ENCODE results near the gene ZCCHC7. TPM values are rescaled to one million over a fixed set of nuclear protein-coding genes. Genes with fewer than 3 reads are reported as not detected.

Gene ZCCHC7
- polyA plus RNA-seq, 3 donors: 8.7 to 12.9 (median 12.5) TPM

- Histone ChIP-seq H3K4me3 (replicated peaks in 1 of 3; ENCODE audit: low read depth in 2 of 3, low read length in 3 of 3) (no peak overlapping the region), H4K20me1 (ENCODE audit: insufficient read depth, low read length) (no peaks in the 10 kb centered on the region), H3K36me3 (replicated peaks in 1 of 2; ENCODE audit: control insufficient read depth in 1 of 2, insufficient read depth in 2 of 2, low read length in 2 of 2) (no peaks in the 10 kb centered on the region), H3K4me1 (ENCODE audit: control insufficient read depth in 1 of 2, insufficient read depth in 2 of 2, low read length in 2 of 2) (no peaks in the 10 kb centered on the region), H3K27me3 (ENCODE audit: control insufficient read depth in 2 of 2, insufficient read depth in 2 of 2, low read length in 2 of 2) (no peaks in the 10 kb centered on the region), H3K79me2 (ENCODE audit: insufficient read depth, low read length) (no peaks in the 10 kb centered on the region), H3K9ac (ENCODE audit: insufficient read depth, low read length, poor library complexity, severe bottlenecking) (no peak overlapping the region), H3K4me2 (replicated peaks; ENCODE audit: extremely low read depth, low read length, poor library complexity, severe bottlenecking) (no peak overlapping the region), H3K9me3 (replicated peaks in 1 of 2; ENCODE audit: control insufficient read depth in 1 of 2, insufficient read depth in 1 of 2, low read length in 2 of 2) (no peaks in the 10 kb centered on the region), H2AFZ (ENCODE audit: insufficient read depth, low read depth, low read length, poor library complexity, severe bottlenecking) (no peak overlapping the region), H3K27ac (ENCODE audit: low read depth in 1 of 2, low read length in 2 of 2) (no peak overlapping the region)
- no peaks in the 10 kb centered on the region for H3K27me3 Mint-ChIP-seq (ENCODE audit: low read depth in 3 of 3)
- no peak overlapping the region for H3K27ac Mint-ChIP-seq
- TF ChIP-seq CTCF (IDR thresholded peaks at IDR 0.05): no peak
- intact Hi-C loops (cut with micrococcal nuclease): no loop called here
- H3K4me1 Mint-ChIP-seq: peaks cover 3% of the 10 kb centered on the region
- DNase-seq: no peak
- WGBS (ENCODE audit: insufficient coverage): no CpG with 5 or more reads among the region's 1 CpG
- H3K4me3 Mint-ChIP-seq: no peak overlapping the region
- H3K9me3 Mint-ChIP-seq: peaks cover 0 to 1% (median 0%) of the 10 kb centered on the region in 7 donors
- peaks cover 3 to 6% of the 10 kb centered on the region in 2 donors for H3K36me3 Mint-ChIP-seq
These were observed 164.3 kb downstream of the ZCCHC7 start for GRCh38 chr9:37284636-37285035.

DNA sequence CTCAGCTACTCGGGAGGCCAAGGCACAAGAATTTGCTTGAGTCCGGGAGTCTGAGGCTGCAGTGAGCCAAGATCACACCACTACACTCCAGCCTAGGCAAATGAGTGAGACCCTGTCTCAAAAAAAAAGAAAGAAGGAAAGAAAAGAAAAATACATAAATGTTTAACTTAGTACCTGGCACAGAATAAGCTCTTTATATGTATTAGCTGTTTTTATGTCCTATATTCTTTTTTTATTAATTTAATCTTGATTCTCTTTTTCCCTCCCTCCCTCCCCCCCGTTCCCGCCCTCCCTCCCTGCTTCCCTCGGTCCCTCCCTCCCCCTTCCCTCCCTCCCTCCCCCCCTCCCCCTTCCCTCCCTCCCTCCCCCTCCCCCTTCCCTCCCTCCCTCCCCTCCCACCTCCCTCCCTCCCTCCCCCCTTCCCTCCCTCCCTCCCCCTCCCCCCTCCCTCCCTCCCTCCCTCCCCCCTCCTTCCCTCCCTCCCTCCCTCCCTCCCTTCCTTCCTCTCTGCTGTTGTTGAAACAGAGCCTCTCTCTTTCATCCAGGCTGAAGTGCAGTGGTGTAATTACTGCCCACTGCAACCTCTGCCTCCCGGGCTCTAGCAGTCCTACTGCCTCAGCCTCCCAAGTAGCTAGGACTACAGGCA, 166.3 kb downstream of the ZCCHC7 start:
- H3K9me3 ChIP-seq (replicated peaks in 1 of 2; ENCODE audit: control insufficient read depth in 1 of 2, insufficient read depth in 1 of 2, low read length in 2 of 2): no peaks in the 10 kb centered on the region
- Mint-ChIP-seq H3K36me3 (peaks cover 3 to 6% of the 10 kb centered on the region in 2 donors), H3K4me3 (no peak overlapping the region), H3K9me3 (peaks cover 0 to 1% (median 0%) of the 10 kb centered on the region in 7 donors), H3K27ac (peak overlapping the region in 2 of 7 donors; percentile 22 to 48), H3K4me1 (peaks cover 11% of the 10 kb centered on the region), H3K27me3 (ENCODE audit: low read depth in 3 of 3) (no peaks in the 10 kb centered on the region)
- intact Hi-C loops (cut with micrococcal nuclease): no loop called here
- no peak for DNase-seq
- H3K4me3 ChIP-seq (replicated peaks in 1 of 3; ENCODE audit: low read depth in 2 of 3, low read length in 3 of 3): no peak overlapping the region
- H3K27ac ChIP-seq (ENCODE audit: low read depth in 1 of 2, low read length in 2 of 2): no peak overlapping the region
- no peaks in the 10 kb centered on the region for H4K20me1 ChIP-seq (ENCODE audit: insufficient read depth, low read length)
- H3K4me2 ChIP-seq (replicated peaks; ENCODE audit: extremely low read depth, low read length, poor library complexity, severe bottlenecking): no peak overlapping the region
- TF ChIP-seq CTCF (IDR thresholded peaks at IDR 0.05): no peak
- no peaks in the 10 kb centered on the region for H3K36me3 ChIP-seq (replicated peaks in 1 of 2; ENCODE audit: control insufficient read depth in 1 of 2, insufficient read depth in 2 of 2, low read length in 2 of 2)
- H3K9ac ChIP-seq (ENCODE audit: insufficient read depth, low read length, poor library complexity, severe bottlenecking): no peak overlapping the region
- H3K4me1 ChIP-seq (ENCODE audit: control insufficient read depth in 1 of 2, insufficient read depth in 2 of 2, low read length in 2 of 2): peaks cover 0 to 11% of the 10 kb centered on the region in 2 donors
- no peaks in the 10 kb centered on the region for H3K79me2 ChIP-seq (ENCODE audit: insufficient read depth, low read length)
- WGBS (ENCODE audit: insufficient coverage): 83% methylated on average over 1 of the region's 6 CpGs
- no peaks in the 10 kb centered on the region for H3K27me3 ChIP-seq (ENCODE audit: control insufficient read depth in 2 of 2, insufficient read depth in 2 of 2, low read length in 2 of 2)
- H2AFZ ChIP-seq (ENCODE audit: insufficient read depth, low read depth, low read length, poor library complexity, severe bottlenecking): no peak overlapping the region
